Loucy (cell line): Measurements from ENCODE around the gene NDUFB8.

Experiments
- H2AFZ ChIP-seq: fragments of 200-600 bp; sonication (generic); 2 replicates; pipeline ENCODE4 v1.6.0; 2016; ENCODE audit warnings: antibody characterized with exemption, mild to moderate bottlenecking, low read length, moderate library complexity
- H3F3A ChIP-seq: fragments of 200-600 bp; 2 replicates; pipeline ENCODE4 v1.6.0; 2016; ENCODE audit warnings: antibody characterized with exemption, low read depth, mild to moderate bottlenecking
- H3K27me3 ChIP-seq: fragments of 200-600 bp; sonication (generic); 2 replicates; pipeline ENCODE4 v1.6.1; 2014; ENCODE audit warnings: low read length, mild to moderate bottlenecking; ENCODE audit not compliant: insufficient read depth, poor library complexity, severe bottlenecking
- H3K36me3 ChIP-seq: fragments of 200-600 bp; sonication (generic); 2 replicates; pipeline ENCODE4 v1.6.1; 2016; ENCODE audit warnings: low read length; ENCODE audit not compliant: insufficient read depth
- H3K4me1 ChIP-seq: fragments of 200-600 bp; sonication (generic); 2 replicates; pipeline ENCODE4 v1.5.1; 2014; ENCODE audit warnings: low read length, mild to moderate bottlenecking; ENCODE audit not compliant: insufficient read depth, poor library complexity, severe bottlenecking
- H3K4me2 ChIP-seq: fragments of 200-600 bp; sonication (generic); 2 replicates; pipeline ENCODE4 v1.6.0; 2014; ENCODE audit warnings: antibody characterized with exemption, low read length, low read depth, mild to moderate bottlenecking; ENCODE audit not compliant: poor library complexity, severe bottlenecking
- H3K4me3 ChIP-seq: fragments of 200-600 bp; sonication (generic); 2 replicates; pipeline ENCODE4 v1.5.1; 2014; ENCODE audit warnings: low read length, mild to moderate bottlenecking, mixed read lengths; ENCODE audit not compliant: poor library complexity, severe bottlenecking
- H3K79me2 ChIP-seq: fragments of 200-600 bp; sonication (generic); 2 replicates; pipeline ENCODE4 v1.6.1; 2014; ENCODE audit warnings: low read length; ENCODE audit not compliant: insufficient read depth
- H3K9ac ChIP-seq: fragments of 200-600 bp; sonication (generic); 2 replicates; pipeline ENCODE4 v1.6.0; 2014; ENCODE audit warnings: mild to moderate bottlenecking, low read depth, low read length, moderate library complexity; ENCODE audit not compliant: poor library complexity, severe bottlenecking
- H3K9me2 ChIP-seq: fragments of 200-600 bp; sonication (generic); replicated peaks from 2 replicates; pipeline ENCODE4 v1.6.1; 2016; ENCODE audit warnings: low read depth, low read length, mixed read lengths
- H3K9me3 ChIP-seq: fragments of 200-600 bp; sonication (generic); 2 replicates; pipeline ENCODE4 v1.6.1; 2014; ENCODE audit warnings: mild to moderate bottlenecking, antibody characterized with exemption, low read length, low read depth; ENCODE audit not compliant: insufficient read depth
- H4K20me1 ChIP-seq: fragments of 200-600 bp; sonication (generic); 2 replicates; pipeline ENCODE4 v1.6.0; 2014; ENCODE audit warnings: antibody characterized with exemption, low read length, mild to moderate bottlenecking; ENCODE audit not compliant: insufficient read depth, poor library complexity, severe bottlenecking
- CTCF ChIP-seq: fragments of 200-600 bp; sonication (generic); conservative IDR thresholded peaks from 2 replicates; pipeline ENCODE4 v1.5.1; 2014; ENCODE audit warnings: mild to moderate bottlenecking, antibody characterized with exemption, low read length
- EZH2phosphoT487 ChIP-seq: fragments of 200-600 bp; IDR thresholded peaks from 2 replicates; pipeline ENCODE4 v1.6.1; 2018; ENCODE audit warnings: antibody characterized with exemption, mild to moderate bottlenecking, moderate library complexity, borderline replicate concordance

The NDUFB8 gene

GRCh38 chr10:100568912-100569311, 39.2 kb upstream of the NDUFB8 start:
- H3K27me3 ChIP-seq = no peaks in the 10 kb centered on the region
- TF ChIP-seq CTCF (no peak), EZH2phosphoT487 (no peak)

GRCh38 chr10:100567826-100568225, 38.2 kb upstream of the NDUFB8 start:
- Histone ChIP-seq H4K20me1 (no peaks in the 10 kb centered on the region), H3K27me3 (no peaks in the 10 kb centered on the region), H3K4me3 (no peak overlapping the region), H3F3A (no peaks in the 10 kb centered on the region), H3K79me2 (no peaks in the 10 kb centered on the region), H3K4me1 (peaks cover 8% of the 10 kb centered on the region), H2AFZ (no peak overlapping the region), H3K36me3 (no peaks in the 10 kb centered on the region), H3K9me2 (no peaks in the 10 kb centered on the region), H3K9ac (no peak overlapping the region), H3K4me2 (no peak overlapping the region), H3K9me3 (no peaks in the 10 kb centered on the region)
- TF ChIP-seq EZH2phosphoT487 (no peak), CTCF (no peak)

More at GRCh38 chr10:100568912-100569311, 39.2 kb upstream of the NDUFB8 start:
- H4K20me1 ChIP-seq = no peaks in the 10 kb centered on the region
- H2AFZ ChIP-seq = no peak overlapping the region
- no peaks in the 10 kb centered on the region for H3K9me2 ChIP-seq
- H3K4me2 ChIP-seq = no peak overlapping the region
- no peak overlapping the region for H3K4me3 ChIP-seq
- H3K9me3 ChIP-seq = no peaks in the 10 kb centered on the region
- H3K36me3 ChIP-seq = no peaks in the 10 kb centered on the region
- no peaks in the 10 kb centered on the region for H3K4me1 ChIP-seq
- no peak overlapping the region for H3K9ac ChIP-seq
- no peaks in the 10 kb centered on the region for H3K79me2 ChIP-seq
- no peaks in the 10 kb centered on the region for H3F3A ChIP-seq

- H2AFZ ChIP-seq = no peak overlapping the region
- no peak overlapping the region for H3K4me2 ChIP-seq
- no peaks in the 10 kb centered on the region for H3K27me3 ChIP-seq
- no peaks in the 10 kb centered on the region for H3F3A ChIP-seq
- H3K9me2 ChIP-seq = no peaks in the 10 kb centered on the region
- no peaks in the 10 kb centered on the region for H4K20me1 ChIP-seq
- no peaks in the 10 kb centered on the region for H3K9me3 ChIP-seq
- TF ChIP-seq CTCF = no peak
- no peak for TF ChIP-seq EZH2phosphoT487
- no peaks in the 10 kb centered on the region for H3K36me3 ChIP-seq
- no peak overlapping the region for H3K4me3 ChIP-seq
- H3K9ac ChIP-seq = no peak overlapping the region
- no peaks in the 10 kb centered on the region for H3K79me2 ChIP-seq
- peaks cover 9% of the 10 kb centered on the region for H3K4me1 ChIP-seq
These were observed 37.6 kb upstream of the NDUFB8 start for GRCh38 chr10:100567249-100567648.
